ENCODE results near the gene POMGNT2.

Gene POMGNT2

GRCh38 chr3:43105596-43106292 lies at the start of gene POMGNT2:
TSS of gene POMGNT2 (minus strand) at chr3:43106079. CDS start at chr3:43081431, 24,648 bp downstream.
- TF ChIP-seq CTCF (IDR thresholded peaks at IDR 0.05; ENCODE audit: insufficient read depth, low read depth, low read length, missing control alignments): no peak
- peak within 1 kb of the TSS; percentile 48 for H3K4me3 ChIP-seq (ENCODE audit: low read depth, low read length)
- peak; percentile 75 for DNase-seq (ENCODE audit: low read depth)

GRCh38 chr3:43154980-43155379 lies 49.1 kb upstream of the POMGNT2 start:
- H3K4me3 ChIP-seq (ENCODE audit: low read depth, low read length): no peak overlapping the region
- DNase-seq (ENCODE audit: low read depth): no peak
- no peak for TF ChIP-seq CTCF (IDR thresholded peaks at IDR 0.05; ENCODE audit: insufficient read depth, low read depth, low read length, missing control alignments)

- no peak for DNase-seq (ENCODE audit: low read depth)
These were observed 47.6 kb upstream of the POMGNT2 start for GRCh38 chr3:43153216-43154083.

GRCh38 chr3:43152649-43153048 lies 46.8 kb upstream of the POMGNT2 start:
- DNase-seq (ENCODE audit: low read depth): no peak
- no peak overlapping the region for H3K4me3 ChIP-seq (ENCODE audit: low read depth, low read length)
- TF ChIP-seq CTCF (IDR thresholded peaks at IDR 0.05; ENCODE audit: insufficient read depth, low read depth, low read length, missing control alignments): no peak

More at GRCh38 chr3:43153216-43154083, 47.6 kb upstream of the POMGNT2 start:
- TF ChIP-seq CTCF (IDR thresholded peaks at IDR 0.05; ENCODE audit: insufficient read depth, low read depth, low read length, missing control alignments): no peak
- H3K4me3 ChIP-seq (ENCODE audit: low read depth, low read length): no peak overlapping the region

GRCh38 chr3:43148033-43148432 lies 42.2 kb upstream of the POMGNT2 start:
- no peak for DNase-seq (ENCODE audit: low read depth)
- H3K4me3 ChIP-seq (ENCODE audit: low read depth, low read length): no peak overlapping the region
- no peak for TF ChIP-seq CTCF (IDR thresholded peaks at IDR 0.05; ENCODE audit: insufficient read depth, low read depth, low read length, missing control alignments)

GRCh38 chr3:43146599-43146998 lies 40.7 kb upstream of the POMGNT2 start:
- TF ChIP-seq CTCF (IDR thresholded peaks at IDR 0.05; ENCODE audit: insufficient read depth, low read depth, low read length, missing control alignments): no peak
- DNase-seq (ENCODE audit: low read depth): no peak
- no peak overlapping the region for H3K4me3 ChIP-seq (ENCODE audit: low read depth, low read length)

Data from GM12865 (cell line).